ENCODE measurements around the gene TMC6. TPM values are rescaled to one million over a fixed set of nuclear protein-coding genes. Genes with fewer than 3 reads are reported as not detected.

The TMC6 gene
- total RNA-seq, 1 experiment from 2014 or later, result 22.9 TPM

GRCh38 chr17:78148286-78149016 is 19.9 kb upstream of the TMC6 start:
- no peak overlapping the region for H3K4me3 ChIP-seq (ENCODE audit: low read depth, low read length, poor library complexity, severe bottlenecking)
- H3K27ac ChIP-seq (ENCODE audit: low read depth, low read length, poor library complexity, severe bottlenecking), result no peak overlapping the region
- no peaks in the 10 kb centered on the region for H3K36me3 ChIP-seq (ENCODE audit: insufficient read depth, low read length, poor library complexity, severe bottlenecking)
- no TSS peak for BruUV-seq (replicated peaks)
- ChIA-PET POLR2A (ENCODE audit: low non-redundant PET) (no interaction called here), CTCF (no interaction called here)
- TF ChIP-seq EZH2 (IDR thresholded peaks at IDR 0.05; ENCODE audit: borderline replicate concordance, low read depth, low read length, poor library complexity, severe bottlenecking) (no peak), CTCF (conservative IDR thresholded peaks at IDR 0.05; ENCODE audit: low read depth, low read length) (no peak)
- H3K9me3 ChIP-seq (ENCODE audit: low read depth, low read length, poor library complexity, severe bottlenecking), result no peaks in the 10 kb centered on the region
- H3K27me3 ChIP-seq (replicated peaks; ENCODE audit: insufficient read depth, low read depth, low read length, poor library complexity), result no peaks in the 10 kb centered on the region
- peaks cover 5% of the 10 kb centered on the region for H3K4me1 ChIP-seq (ENCODE audit: insufficient read depth, low read length, poor library complexity, severe bottlenecking)
- intact Hi-C loops (cut with micrococcal nuclease; ENCODE audit: unreplicated experiment), result no loop called here
- no peak for DNase-seq (ENCODE audit: low spot score)

GRCh38 chr17:78147315-78147998 is 18.9 kb upstream of the TMC6 start:
- H3K4me3 ChIP-seq (ENCODE audit: low read depth, low read length, poor library complexity, severe bottlenecking), result no peak overlapping the region
- no TSS peak for BruUV-seq (replicated peaks)
- no peaks in the 10 kb centered on the region for H3K36me3 ChIP-seq (ENCODE audit: insufficient read depth, low read length, poor library complexity, severe bottlenecking)
- H3K27ac ChIP-seq (ENCODE audit: low read depth, low read length, poor library complexity, severe bottlenecking), result no peak overlapping the region
- ChIA-PET POLR2A (ENCODE audit: low non-redundant PET) (no interaction called here), CTCF (no interaction called here)
- DNase-seq (ENCODE audit: low spot score), result no peak
- TF ChIP-seq EZH2 (IDR thresholded peaks at IDR 0.05; ENCODE audit: borderline replicate concordance, low read depth, low read length, poor library complexity, severe bottlenecking) (no peak), CTCF (conservative IDR thresholded peaks at IDR 0.05; ENCODE audit: low read depth, low read length) (no peak)
- H3K9me3 ChIP-seq (ENCODE audit: low read depth, low read length, poor library complexity, severe bottlenecking), result no peaks in the 10 kb centered on the region
- intact Hi-C loops (cut with micrococcal nuclease; ENCODE audit: unreplicated experiment), result no loop called here
- peaks cover 5% of the 10 kb centered on the region for H3K4me1 ChIP-seq (ENCODE audit: insufficient read depth, low read length, poor library complexity, severe bottlenecking)
- no peaks in the 10 kb centered on the region for H3K27me3 ChIP-seq (replicated peaks; ENCODE audit: insufficient read depth, low read depth, low read length, poor library complexity)

GRCh38 chr17:78146881-78147280 is 18.3 kb upstream of the TMC6 start:
- Histone ChIP-seq H3K4me1 (ENCODE audit: insufficient read depth, low read length, poor library complexity, severe bottlenecking) (peaks cover 5% of the 10 kb centered on the region), H3K9me3 (ENCODE audit: low read depth, low read length, poor library complexity, severe bottlenecking) (no peaks in the 10 kb centered on the region), H3K27me3 (replicated peaks; ENCODE audit: insufficient read depth, low read depth, low read length, poor library complexity) (no peaks in the 10 kb centered on the region), H3K27ac (ENCODE audit: low read depth, low read length, poor library complexity, severe bottlenecking) (no peak overlapping the region), H3K4me3 (ENCODE audit: low read depth, low read length, poor library complexity, severe bottlenecking) (no peak overlapping the region), H3K36me3 (ENCODE audit: insufficient read depth, low read length, poor library complexity, severe bottlenecking) (no peaks in the 10 kb centered on the region)
- ChIA-PET CTCF (no interaction called here), POLR2A (ENCODE audit: low non-redundant PET) (interaction anchor here (0.5 kb wide), 1 partner anchor 30 kb away, joined by 3 read pairs; no protein-coding TSS in a partner anchor)
- DNase-seq (ENCODE audit: low spot score), result no peak
- intact Hi-C loops (cut with micrococcal nuclease; ENCODE audit: unreplicated experiment), result no loop called here
- BruUV-seq (replicated peaks), result no TSS peak
- no peak for TF ChIP-seq EZH2 (IDR thresholded peaks at IDR 0.05; ENCODE audit: borderline replicate concordance, low read depth, low read length, poor library complexity, severe bottlenecking)
- no peak for TF ChIP-seq CTCF (conservative IDR thresholded peaks at IDR 0.05; ENCODE audit: low read depth, low read length)
